ENCODE results near the gene OR10V1. TPM values are rescaled to one million over a fixed set of nuclear protein-coding genes. Genes with fewer than 3 reads are reported as not detected.
"Not testable (repeated sequence)": the region's sequence is repeated elsewhere in the genome, so short reads cannot be mapped to it uniquely, and the experiment has no call there.

The OR10V1 gene
- total RNA-seq, 1 donor from 2014 or later: not detected

GRCh38 chr11:59698506-59698905, 15.1 kb downstream of the OR10V1 start:
- DNase-seq: no peak
- Histone ChIP-seq H3K27ac (replicated peaks) (no peak overlapping the region), H3K27me3 (ENCODE audit: low read depth) (peaks cover 7% of the 10 kb centered on the region), H3K4me1 (no peaks in the 10 kb centered on the region), H3K9me3 (replicated peaks) (peaks cover 9% of the 10 kb centered on the region), H3K4me3 (no peak overlapping the region), H3K36me3 (no peaks in the 10 kb centered on the region)
- TF ChIP-seq CTCF (IDR thresholded peaks at IDR 0.05; ENCODE audit: borderline replicate concordance): no peak
- intact Hi-C loops (cut with micrococcal nuclease): no loop called here

DNA sequence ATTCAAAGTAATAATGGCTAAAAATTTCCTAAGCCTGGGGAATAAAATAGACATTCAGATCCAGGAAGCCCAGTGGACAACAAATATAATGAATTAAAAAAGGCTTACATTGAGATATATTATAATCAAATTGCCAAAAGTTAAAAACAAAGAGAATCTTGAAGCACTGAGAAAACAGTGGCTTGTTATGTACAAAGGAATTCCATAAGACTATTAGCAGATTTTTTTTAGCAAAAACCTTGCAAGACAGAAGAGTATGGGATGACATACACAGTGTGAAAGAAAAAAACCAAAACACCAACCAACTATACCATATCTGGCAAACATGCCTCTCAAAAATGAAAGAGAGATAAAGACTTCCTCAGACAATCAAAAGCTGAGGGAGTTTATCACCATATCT, 20.7 kb downstream of the OR10V1 start:
- Histone ChIP-seq H3K27me3 (ENCODE audit: low read depth) (no peaks in the 10 kb centered on the region), H3K36me3 (no peaks in the 10 kb centered on the region), H3K4me1 (no peaks in the 10 kb centered on the region), H3K27ac (replicated peaks) (no peak overlapping the region), H3K9me3 (replicated peaks) (peaks cover 28% of the 10 kb centered on the region), H3K4me3 (no peak overlapping the region)
- no peak for DNase-seq
- no peak for TF ChIP-seq CTCF (IDR thresholded peaks at IDR 0.05; ENCODE audit: borderline replicate concordance)
- intact Hi-C loops (cut with micrococcal nuclease): no loop called here

DNA sequence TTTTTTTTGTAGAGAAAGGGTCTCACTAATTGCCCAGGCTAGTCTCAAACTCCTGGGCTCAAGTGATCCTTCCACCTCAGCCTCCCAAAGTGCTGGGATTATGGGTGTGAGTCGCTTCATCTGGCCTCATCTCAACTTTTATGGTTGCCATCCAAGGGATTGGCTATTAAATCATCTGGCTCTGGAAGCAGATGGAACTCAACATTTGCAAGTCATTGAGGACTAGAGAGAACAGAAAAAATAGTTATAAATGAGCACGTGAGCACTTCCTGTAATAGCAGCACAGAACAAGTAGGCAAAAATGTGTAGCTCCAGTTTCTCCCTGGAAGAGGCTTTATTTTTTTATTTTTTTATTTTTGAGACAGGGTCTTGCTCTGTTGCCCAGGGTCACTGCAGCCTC, 22.5 kb downstream of the OR10V1 start:
- intact Hi-C loops (cut with micrococcal nuclease): no loop called here
- Histone ChIP-seq H3K27me3 (ENCODE audit: low read depth) (no peaks in the 10 kb centered on the region), H3K9me3 (replicated peaks) (peaks cover 28% of the 10 kb centered on the region), H3K27ac (replicated peaks) (no peak overlapping the region), H3K4me1 (no peaks in the 10 kb centered on the region), H3K4me3 (no peak overlapping the region), H3K36me3 (no peaks in the 10 kb centered on the region)
- DNase-seq: no peak
- no peak for TF ChIP-seq CTCF (IDR thresholded peaks at IDR 0.05; ENCODE audit: borderline replicate concordance)

DNA sequence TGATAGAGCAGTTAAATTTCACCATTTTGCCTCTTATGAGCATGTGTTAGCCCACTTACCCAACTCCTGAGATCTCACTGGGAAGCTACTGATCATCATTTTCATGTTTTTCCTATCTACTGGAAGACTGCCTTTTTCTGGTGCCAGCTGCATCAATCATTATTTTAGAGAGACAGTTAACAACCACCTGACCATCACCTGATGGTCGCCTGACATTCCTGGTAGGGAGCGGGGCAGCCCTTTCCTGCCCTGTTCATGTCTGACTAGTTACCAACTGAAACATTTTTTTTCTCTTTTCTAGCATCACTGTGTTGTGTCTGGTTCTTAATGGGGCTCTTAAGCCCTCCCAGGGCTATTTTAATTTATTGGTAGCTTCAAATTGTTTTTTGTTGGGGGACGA, 24.6 kb downstream of the OR10V1 start:
- Histone ChIP-seq H3K4me3 (no peak overlapping the region), H3K27ac (replicated peaks) (no peak overlapping the region), H3K27me3 (ENCODE audit: low read depth) (peaks cover 11% of the 10 kb centered on the region), H3K4me1 (no peaks in the 10 kb centered on the region), H3K9me3 (replicated peaks) (peaks cover 32% of the 10 kb centered on the region), H3K36me3 (no peaks in the 10 kb centered on the region)
- intact Hi-C loops (cut with micrococcal nuclease): loop anchor here (10.0 kb wide), 1 partner anchor 154 kb away; no protein-coding TSS in a partner anchor
- no peak for TF ChIP-seq CTCF (IDR thresholded peaks at IDR 0.05; ENCODE audit: borderline replicate concordance)
- DNase-seq: no peak

- not testable (repeated sequence) for H3K9me3 ChIP-seq (replicated peaks); H3K4me1 ChIP-seq; H3K4me3 ChIP-seq; DNase-seq; H3K27ac ChIP-seq (replicated peaks); H3K36me3 ChIP-seq
- intact Hi-C loops (cut with micrococcal nuclease): loop anchor here (10.0 kb wide), 1 partner anchor 146 kb away; no protein-coding TSS in a partner anchor
- H3K27me3 ChIP-seq (ENCODE audit: low read depth): peaks cover 11% of the 10 kb centered on the region
Measured at GRCh38 chr11:59681260-59681725, 32.4 kb downstream of the OR10V1 start.

GRCh38 chr11:59680287-59681154, 33.1 kb downstream of the OR10V1 start:
- peak; percentile 79 for TF ChIP-seq CTCF (IDR thresholded peaks at IDR 0.05; ENCODE audit: borderline replicate concordance)
- Histone ChIP-seq H3K4me3 (no peak overlapping the region), H3K4me1 (no peaks in the 10 kb centered on the region), H3K36me3 (no peaks in the 10 kb centered on the region), H3K9me3 (replicated peaks) (peaks cover 7% of the 10 kb centered on the region), H3K27ac (replicated peaks) (no peak overlapping the region), H3K27me3 (ENCODE audit: low read depth) (peaks cover 7% of the 10 kb centered on the region)
- DNase-seq: peak; percentile 42
- intact Hi-C loops (cut with micrococcal nuclease): loop anchor here (10.0 kb wide), 1 partner anchor 146 kb away; no protein-coding TSS in a partner anchor
